ENCODE data around the gene DIS3L2.
"Not testable (repeated sequence)": the region's sequence is repeated elsewhere in the genome, so short reads cannot be mapped to it uniquely, and the experiment has no call there.

Gene DIS3L2

DNA sequence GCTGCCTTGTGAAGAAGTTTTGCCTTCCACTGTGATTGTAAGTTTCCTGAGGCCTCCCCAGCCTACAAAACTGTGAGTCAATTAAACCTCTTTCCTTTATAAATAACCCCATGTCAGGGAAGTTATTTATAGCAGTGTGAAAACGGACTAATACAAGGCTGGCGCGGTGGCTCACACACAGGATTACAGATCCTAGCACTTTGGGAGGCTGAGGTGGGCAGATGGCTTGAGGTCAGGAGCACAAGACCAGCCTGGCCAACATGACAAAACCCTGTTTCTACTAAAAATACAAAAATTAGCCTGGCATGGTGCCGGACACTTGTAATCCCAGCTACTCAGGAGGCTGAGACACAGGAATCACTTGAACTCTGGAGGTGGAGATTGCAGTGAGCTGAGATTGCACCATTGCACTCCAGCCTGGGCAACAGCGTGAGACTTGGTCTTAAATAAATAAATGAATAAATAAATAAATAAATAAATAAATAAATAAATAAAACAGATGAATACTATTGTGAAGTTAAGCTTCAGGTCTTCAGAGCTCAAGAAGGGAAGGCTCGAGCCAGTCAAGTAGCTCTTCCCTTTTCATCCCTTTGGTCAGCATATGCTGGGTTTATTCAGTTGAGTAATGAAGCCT, 154.3 kb downstream of the DIS3L2 start:
- DNase-seq (ENCODE audit: low read depth in 2 of 2): not testable (repeated sequence)

DNA sequence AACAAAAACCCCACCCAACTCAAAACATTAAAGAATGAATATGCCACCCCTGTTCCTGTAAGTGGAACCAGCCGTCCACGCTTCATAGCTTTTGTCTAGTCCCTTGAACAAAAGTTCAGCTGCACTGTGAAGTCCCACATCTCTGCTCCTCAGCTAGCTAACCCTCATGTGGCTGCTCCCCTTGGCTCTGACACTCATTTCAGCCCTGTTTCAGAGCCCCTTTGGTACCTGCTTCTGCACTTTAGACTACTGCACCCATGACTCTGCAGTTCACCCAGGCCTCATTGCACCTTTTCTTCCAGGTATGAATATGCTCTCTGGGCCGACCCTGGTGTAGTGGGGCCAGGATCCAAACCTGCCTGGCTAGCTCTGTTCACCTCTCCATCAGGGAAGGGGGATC, 155.3 kb downstream of the DIS3L2 start:
- no peak for DNase-seq (ENCODE audit: low read depth in 2 of 2)

DNA sequence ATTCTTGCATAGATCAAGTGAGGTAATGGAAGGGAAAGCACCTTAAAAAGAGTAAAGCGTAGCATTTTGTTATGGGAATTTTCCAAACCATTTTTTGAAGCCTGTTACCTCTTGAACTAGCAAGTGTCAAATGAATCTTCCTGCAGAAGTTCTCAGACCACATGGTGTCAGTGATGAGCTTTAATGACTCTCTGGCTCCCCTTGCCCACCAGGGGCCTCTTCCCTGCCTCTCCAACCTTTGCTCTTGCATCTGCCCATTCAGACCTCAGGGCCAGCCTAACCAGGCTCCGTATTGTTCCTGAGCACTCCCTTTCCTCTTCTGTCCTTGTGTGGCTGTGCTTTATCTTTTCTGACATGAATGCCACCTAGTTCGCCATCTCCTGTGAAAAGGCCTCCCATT, 155.9 kb downstream of the DIS3L2 start:
- no peak for DNase-seq (ENCODE audit: low read depth in 2 of 2)

DNA sequence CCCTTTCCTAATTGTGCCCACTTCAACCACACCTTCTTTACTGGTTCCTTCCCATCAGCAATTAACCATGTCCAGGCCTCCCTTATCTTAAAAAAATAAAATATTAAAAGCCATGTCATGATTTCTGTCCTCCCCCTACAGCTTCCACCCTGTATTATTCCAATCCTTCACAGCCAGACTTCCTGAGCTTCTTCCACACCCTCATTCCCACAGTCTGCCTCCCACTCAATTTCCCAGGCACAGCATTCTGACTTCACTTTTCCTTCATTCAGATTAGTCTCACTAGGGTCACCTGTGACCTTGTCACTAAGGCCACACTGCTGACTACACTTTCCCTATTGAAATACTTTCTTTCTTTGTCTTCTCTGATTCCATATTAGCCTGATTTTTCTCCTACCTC, 159.4 kb downstream of the DIS3L2 start:
- no peak for DNase-seq (ENCODE audit: low read depth in 2 of 2)

DNA sequence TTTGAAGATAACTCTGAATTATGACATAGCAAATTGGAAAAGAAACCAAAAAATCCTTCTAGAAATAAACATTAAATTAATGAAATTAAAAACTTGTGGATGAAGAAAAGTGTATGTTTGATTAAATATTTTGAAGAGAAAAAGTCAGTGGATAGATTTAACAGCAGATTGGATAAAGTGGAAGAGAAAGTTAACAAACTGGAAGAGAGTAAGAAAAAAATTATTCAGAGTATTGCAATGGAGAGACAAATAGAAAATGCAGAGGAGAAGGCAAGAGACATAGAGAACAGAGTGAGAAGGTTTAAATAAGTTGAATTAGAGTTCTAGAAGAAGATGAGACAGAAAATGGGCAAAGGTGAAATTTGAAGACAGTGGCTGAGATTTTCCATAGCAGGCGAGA, 162.8 kb downstream of the DIS3L2 start:
- no peak for DNase-seq (ENCODE audit: low read depth in 2 of 2)

DNA sequence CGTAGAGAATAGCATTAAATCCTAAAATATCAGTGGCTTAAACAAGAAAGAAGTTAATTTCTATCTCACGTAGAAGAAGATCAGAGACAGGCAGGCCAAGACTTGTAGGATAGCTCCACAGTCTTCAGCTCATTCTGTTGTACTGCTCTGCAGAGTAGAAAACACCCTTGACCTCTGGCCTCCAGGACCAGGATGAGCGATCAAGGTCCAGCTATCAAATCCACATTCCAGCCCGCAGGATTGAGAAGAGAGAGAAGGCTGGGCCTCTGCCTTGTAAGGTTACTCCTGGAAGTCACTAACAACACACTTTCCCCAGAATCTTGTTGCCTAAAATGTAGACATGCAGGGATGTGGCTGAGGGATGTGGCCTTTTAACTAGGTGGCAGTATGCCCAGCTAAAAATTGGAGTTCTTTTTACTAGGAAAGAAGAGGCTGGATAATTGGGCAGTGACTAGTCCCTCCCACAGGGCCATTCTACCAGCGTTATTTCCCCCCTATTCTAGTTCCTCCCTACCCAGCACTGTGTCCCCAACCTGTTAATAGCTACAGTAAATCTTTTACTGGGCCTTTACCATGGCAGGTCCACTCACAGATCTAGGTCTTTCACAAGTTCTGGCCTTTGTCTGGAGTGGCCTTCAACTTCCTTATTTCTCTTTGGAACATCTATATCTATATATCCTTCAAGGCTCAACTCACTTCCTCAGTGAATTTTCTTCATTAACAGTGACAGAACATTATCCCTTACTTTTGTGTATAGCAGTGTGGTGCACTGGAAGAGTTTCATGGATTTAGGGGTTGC, 165.0 kb downstream of the DIS3L2 start:
- DNase-seq (ENCODE audit: low read depth in 2 of 2): no peak

DNA sequence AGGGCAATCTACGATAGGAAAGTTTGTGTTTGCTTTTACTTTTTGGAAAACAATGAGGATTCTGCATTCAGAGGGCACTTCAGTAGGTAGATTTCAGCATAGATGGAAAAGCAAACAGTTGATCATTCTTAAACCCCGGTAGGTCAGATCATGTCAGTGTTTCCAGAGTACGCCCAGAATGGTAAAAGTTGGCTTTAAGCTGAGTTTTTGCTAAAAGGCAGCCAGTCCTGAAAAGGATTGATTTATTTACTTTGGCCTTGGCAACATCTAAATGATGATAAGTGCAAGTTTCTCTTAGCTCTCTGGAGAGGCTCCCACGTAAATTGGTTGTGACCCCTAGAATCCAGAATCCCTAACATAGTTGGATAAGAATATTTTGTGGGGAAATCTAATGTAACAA, 168.0 kb downstream of the DIS3L2 start:
- DNase-seq (ENCODE audit: low read depth in 2 of 2): no peak

DNA sequence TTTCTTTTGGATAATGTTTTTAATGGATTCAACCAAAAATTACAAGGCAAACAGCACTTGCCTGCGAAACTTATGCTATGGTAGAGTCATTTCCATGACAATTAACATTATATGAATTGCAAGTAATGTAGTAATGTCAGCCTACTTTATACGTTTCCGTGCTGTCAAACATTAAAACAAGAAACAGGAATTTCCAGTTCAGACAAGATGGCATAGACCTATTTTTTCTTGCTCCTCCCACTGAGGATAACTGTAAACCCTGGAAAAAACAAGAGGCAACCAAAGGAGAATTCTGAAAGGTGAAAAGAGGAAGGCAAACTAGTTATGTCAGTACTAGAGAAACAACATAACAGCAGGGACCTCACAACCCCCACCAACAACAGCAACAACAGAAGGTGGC, 170.7 kb downstream of the DIS3L2 start:
- no peak for DNase-seq (ENCODE audit: low read depth in 2 of 2)

DNA sequence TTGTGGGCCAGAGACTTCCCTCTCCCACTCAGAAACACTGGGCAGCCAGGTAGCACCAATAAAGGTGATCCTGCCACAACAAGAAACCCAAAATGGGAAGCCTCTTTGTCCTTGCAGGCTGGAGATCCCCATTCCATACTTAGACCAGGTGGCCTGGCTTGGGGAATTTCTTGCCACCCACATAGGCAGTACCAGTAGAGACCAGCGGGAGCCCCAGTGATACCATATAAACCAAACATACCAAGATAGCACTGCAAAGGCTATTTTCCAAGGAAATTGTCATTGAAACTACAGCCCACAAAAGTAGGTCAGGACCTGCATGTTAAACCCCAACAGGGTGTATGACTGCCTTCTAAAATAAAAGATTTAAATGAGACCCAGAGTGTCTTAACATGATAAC, 171.6 kb downstream of the DIS3L2 start:
- DNase-seq (ENCODE audit: low read depth in 2 of 2): no peak

DNA sequence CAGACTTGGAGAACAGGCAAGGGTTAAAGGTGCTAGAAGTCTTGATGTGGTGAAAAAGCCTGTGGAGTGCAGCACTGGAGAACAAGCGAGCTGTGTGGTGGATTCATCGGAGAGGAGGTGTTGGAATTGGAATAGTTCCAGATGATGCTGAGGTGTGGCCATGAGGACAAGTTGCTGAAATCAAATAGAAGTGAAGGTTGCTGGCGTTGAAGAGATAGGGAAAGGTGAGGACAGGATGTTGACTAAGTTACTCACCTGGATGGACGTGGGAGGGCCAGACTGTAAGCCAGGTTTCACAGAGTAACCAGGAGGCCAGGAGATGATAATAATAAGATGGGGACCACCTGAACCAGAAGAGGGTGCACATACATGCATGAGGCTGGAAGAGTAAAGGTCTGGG, 173.4 kb downstream of the DIS3L2 start:
- no peak for DNase-seq (ENCODE audit: low read depth in 2 of 2)

DNA sequence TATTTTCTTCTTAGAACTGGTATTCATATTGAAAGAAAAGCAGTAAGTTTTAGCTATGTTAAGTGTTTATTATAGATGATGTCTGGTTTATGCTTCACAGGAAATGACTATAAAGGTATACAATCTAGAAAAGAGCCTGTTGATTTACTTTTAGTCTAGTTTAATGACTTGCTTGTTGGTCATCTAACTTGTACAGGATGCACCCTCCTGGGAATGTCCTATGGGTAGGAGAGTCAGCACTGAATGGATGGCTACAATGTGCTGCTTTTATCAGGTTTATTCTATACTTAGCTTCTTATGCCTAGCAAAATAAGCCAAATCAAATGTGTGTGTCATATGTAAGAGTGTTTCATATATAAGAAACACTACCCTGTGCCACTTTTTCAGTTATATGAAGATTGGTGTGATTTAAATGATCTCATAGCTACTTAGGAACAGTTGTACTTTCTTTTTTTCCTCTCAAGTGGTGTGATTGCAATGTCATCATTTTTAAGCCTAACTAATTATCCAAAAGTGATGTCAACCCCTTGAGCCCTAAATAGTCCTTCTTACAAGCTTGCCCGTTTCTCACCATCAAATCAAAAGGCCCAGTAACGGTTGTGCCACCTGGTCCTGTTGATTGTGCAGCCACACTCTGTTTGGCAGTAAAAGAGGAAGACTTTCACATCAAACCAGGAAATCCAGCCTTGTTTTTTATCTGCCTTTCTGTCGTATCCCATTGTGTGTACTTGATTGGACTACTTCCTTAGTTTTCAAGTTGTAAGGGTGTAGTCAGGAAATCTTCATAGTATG, 176.0 kb downstream of the DIS3L2 start:
- no peak for DNase-seq (ENCODE audit: low read depth in 2 of 2)

DNA sequence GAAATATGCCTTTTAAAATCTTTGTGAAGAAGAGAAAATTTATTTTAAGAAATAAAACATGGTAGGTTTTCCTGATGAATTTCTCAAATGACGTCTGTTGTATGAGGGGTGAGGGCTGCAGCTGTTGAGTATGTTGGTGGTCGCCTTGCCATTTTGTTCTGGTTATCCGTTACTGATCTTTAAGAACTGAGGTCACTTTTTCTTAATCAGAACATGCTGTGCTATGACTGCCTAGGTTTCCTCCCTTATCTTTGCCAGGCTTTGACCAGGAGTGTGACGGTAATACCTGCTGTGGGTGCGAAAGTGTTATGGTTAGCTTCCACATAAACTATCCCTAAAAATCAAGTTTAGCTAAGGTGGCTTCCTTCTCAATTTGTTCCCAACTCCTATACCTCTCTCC, 176.9 kb downstream of the DIS3L2 start:
- no peak for DNase-seq (ENCODE audit: low read depth in 2 of 2)

DNA sequence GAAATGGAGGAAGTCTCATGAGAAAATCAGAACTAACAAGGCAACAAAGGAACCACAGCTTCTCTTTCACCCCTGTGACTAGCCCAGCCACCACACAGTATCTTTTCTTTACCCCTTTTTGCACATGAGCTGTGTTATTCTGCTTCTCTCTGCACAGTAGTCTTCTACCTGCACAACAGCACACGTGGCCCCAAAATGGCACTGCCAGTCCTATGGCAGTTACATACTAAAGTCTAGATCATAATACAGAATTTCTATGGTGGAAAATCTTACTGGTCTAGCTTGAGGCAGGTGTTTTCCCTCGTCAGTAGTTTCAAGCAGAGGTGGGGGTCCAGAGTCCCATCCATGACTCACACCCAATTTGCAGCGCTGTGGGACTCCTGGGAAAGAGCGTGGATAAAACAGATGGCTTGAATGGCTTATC, 177.7 kb downstream of the DIS3L2 start:
- no peak for DNase-seq (ENCODE audit: low read depth in 2 of 2)

DNA sequence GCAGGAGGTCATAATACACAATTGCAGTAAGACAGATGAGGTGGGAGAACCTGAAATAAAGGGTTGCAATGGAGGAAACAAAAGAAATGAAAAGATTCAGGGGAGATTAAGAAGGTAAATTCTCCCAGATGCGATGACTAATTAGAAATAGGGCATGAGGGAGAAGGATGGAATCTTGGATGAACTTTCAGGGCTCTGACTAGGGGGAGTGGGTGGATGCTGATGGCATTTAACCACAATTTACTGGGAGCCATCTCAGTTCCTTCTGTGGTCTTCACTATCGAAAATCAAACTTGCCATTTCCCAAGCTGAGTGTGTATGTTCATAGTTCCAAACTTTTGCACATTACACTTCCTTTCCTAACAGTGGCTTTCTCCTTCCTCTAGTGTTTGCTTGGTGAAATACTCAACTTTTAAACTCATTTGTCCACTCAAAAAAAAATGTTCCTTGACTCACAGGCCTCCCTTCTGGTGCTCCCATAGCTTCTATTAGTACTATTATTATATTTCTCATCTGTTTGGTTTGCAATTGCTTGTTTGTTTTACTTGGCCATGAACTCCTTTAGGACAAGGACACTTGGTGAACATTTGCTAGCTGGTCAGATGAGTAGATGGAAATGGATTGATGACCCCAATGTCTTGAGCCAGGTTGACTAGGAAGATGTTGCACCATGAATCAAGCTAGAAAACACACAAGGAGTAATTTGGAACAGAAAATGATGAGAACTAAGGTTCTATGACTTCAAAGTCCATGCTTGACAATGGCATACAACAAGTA, 178.5 kb downstream of the DIS3L2 start:
- DNase-seq (ENCODE audit: low read depth in 2 of 2): no peak

DNA sequence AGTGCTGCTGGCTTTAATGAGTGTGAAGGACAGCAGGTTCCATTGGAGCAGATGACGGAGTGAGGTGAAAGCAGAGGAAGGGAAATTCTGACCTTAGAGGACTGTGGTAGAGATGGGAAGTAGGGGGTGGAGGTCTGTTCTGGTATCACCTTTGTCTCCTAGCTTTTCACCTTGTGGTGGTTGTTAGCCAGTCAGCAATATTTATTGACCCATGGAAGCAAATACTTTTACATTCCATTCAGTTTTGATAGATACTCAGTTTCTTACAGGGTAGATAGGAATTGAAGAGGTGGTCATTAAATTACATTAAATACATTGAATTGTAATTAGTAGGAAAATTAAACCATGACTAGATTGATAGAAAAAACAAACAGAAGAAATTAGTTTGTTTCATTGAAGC, 180.1 kb downstream of the DIS3L2 start:
- DNase-seq (ENCODE audit: low read depth in 2 of 2): no peak

DNA sequence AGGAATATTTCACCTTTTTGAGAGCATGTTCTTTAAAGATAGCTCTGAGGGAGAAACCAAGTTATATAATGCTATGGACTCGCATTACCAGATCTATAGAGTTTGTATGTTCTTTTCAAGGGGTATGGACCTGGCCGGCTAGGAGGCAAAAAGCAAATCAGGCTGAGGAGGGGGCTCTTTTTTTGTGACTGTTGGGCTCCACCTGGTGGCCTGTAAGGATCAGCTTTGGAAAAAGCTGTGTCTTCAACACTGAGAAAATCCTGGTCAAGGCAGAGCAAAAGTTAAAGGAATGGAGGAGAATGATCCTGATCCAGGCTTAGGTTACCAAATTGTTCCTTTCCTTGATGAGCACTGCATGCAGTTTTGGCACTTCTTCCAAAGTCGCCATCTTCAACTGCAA, 180.5 kb downstream of the DIS3L2 start:
- DNase-seq (ENCODE audit: low read depth in 2 of 2): no peak

DNA sequence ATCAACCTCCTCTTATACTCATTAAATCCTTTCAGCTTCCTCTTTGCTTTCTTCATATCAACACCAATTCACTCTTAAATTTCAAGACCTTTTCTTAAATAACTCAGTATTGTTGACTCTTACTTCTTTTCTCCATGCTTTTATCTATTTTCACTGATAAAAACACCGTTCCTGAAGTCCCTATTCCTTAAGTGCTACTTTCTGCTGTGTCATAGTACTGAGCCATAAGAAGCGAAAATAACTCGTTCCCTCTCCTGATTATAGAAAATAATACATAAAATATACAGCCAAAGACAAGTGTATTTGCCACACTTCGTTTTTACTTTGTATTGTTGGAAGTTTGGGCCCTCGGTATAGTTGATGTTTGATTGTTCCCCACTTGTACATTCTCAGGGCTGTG, 181.0 kb downstream of the DIS3L2 start:
- DNase-seq (ENCODE audit: low read depth in 2 of 2): no peak

DNA sequence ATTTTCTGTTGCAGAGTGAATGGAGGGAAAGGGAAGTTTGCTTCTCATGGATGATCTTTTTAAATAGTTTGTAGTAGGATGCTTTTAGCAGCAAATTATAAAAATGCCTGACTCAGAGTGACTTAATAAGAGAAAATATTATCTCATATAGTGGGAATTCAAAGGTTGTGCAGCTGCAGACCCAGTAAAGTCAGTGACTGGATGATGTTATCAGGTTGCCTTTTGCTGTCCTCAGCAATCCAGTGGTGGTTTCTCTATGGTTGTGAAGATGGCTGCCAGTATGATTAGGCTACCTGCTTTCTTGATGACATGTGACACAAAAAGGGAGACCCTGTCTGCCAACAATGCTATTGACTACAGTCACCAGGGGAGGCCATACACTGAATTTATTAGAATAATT, 184.8 kb downstream of the DIS3L2 start:
- no peak for DNase-seq (ENCODE audit: low read depth in 2 of 2)

DNA sequence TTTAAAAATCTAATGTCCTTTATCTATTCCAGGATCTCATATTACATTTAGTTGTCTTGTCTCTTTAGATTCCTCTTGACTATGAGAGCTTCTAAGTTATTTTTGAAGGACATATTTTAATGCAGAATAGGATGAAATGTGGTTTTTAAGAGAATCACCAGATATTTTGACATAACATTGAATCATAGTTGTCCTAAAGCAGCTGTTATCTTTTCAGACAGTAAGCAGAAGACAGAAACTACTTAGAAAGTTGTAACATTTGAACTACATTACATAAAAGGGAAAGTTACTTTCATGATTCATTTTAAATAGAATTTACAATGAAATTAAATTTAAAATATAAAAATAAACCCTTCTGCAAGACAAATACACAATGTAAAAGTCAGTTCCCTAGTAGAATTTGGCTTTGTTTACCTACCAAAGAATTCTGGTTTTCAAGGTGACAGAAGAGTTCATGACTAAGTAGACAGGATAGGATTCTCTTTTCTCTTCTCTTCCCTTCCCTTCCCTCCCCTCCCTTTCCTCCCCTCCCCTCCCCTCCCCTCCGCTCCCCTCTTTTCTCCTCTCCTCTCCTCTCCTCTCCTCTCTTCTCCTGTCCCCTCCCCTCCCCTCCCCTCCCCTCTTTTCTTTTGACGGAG, 186.0 kb downstream of the DIS3L2 start:
- DNase-seq (ENCODE audit: low read depth in 2 of 2): no peak

DNA sequence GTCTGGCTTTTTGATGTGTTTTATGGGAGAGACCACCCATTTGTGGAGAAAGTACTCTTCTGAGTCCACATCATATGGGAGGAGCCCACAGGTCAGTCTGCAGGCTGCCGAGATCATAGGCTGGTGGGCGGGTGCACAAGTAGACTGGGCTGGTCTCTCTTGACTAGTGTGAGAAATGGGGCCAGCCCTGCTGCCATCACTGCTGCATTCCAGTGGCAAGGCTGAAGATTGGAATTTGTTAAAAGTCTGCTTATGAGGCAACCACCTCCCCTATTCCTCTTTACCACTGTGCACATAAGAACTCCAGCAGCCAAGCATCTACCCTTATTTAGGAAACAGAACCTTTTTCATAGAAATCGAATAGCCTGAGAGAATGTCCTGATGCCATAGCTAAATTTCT, 200.7 kb downstream of the DIS3L2 start:
- DNase-seq (ENCODE audit: low read depth in 2 of 2): no peak

DNA sequence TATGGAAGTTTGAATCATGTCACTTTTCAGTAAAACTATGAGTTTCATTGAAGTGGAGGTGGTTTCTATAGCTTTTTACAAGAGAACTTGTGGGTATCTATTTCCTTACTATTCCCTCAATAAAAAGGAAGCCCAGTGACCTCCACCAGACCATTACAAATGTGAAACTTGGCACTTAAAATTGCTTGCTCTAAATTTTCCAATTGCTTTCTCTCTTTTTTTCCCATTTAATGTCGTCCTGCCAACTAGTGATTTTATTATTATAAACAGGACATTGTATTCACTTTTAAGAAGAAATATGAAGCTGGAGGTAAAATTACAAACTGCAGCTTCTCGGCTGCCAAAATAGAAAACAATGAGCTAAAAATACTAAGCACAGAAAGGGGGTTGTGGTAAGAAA, 208.9 kb downstream of the DIS3L2 start:
- no peak for DNase-seq (ENCODE audit: low read depth in 2 of 2)

DNA sequence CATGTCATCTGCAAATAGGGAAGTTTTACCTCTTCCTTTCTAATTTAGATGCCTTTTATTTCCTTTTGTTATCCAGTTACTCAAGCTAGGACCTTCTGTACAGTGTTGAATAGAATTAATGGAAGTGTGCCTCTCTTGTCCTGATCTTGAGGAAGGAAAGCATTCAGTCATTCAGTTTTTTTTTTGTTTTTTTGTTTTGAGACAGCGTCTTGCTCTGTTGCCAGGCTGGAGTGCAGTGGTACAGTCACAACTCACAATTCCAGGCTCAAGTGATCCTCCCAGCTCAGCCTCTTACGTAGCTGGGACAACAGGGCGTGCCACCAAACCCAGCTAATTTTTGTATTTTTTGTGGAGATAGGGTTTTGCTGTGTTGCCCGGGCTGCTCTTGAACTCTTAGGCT, 213.1 kb downstream of the DIS3L2 start:
- no peak for DNase-seq (ENCODE audit: low read depth in 2 of 2)

All from stimulated activated CD4-positive, alpha-beta T cell treated with anti-CD3 and anti-CD28 coated beads, Interleukin-1b, Interleukin-23, amount 100 ng/mL, for 1 hour (primary cell).